Activated T-cell treated with anti-CD3 and anti-CD28 coated beads, Interleukin-2, amount 50 U/mL, for 48 hours (primary cell): ENCODE measurements around the gene PBX3.
"Not testable (repeated sequence)": the region's sequence is repeated elsewhere in the genome, so short reads cannot be mapped to it uniquely, and the experiment has no call there.

Experiments used
- DNase-seq, 2 experiments: peaks; one replicate each; pipeline ENCODE4 v3.0.0-alpha.2; 2020

PBX3 gene

DNA sequence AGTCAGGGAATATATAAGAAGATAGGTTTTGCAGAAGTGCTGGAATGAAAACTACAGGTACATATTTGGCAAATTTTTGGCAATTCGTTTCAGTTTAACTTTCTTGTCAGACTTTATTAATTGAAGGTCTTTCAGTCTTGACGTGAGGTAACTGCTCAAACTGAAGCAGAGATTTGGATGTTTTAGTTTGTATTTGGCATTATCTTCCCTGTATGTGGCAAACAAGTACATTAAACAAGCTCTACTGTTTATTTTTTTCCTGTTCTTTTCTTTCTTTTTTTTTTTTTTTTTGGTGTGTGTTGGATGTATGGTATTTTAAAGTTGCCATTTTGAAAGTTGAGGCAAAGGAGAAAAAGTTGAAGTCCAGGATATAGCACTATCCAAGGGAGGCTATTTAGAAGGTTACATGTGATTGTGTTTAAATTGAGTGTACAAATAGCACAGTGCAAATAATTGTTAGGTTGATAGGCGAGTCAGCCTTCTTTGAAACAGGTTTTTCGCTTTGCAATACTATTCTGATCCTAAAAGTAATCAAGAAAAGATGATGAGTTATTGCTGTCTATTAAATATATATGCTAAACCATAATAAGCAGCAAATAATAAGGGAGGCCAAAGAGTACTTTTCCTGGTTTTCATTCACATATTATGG lies 2.2 kb downstream of the PBX3 start:
- no peak for DNase-seq

- no peak for DNase-seq
These were observed 2.9 kb downstream of the PBX3 start for GRCh38 chr9:125749951-125750626.

- DNase-seq, result no peak
These were observed 3.4 kb downstream of the PBX3 start for GRCh38 chr9:125750627-125751011.

GRCh38 chr9:125752070-125752628 lies 5.0 kb downstream of the PBX3 start:
- no peak for DNase-seq

GRCh38 chr9:125754096-125754495 lies 6.9 kb downstream of the PBX3 start:
- no peak for DNase-seq

GRCh38 chr9:125755340-125755739 lies 8.2 kb downstream of the PBX3 start:
- DNase-seq, result no peak

- DNase-seq, result no peak
These were observed 9.3 kb downstream of the PBX3 start for GRCh38 chr9:125756518-125756917.

GRCh38 chr9:125757834-125758233 lies 10.7 kb downstream of the PBX3 start:
- no peak for DNase-seq

GRCh38 chr9:125758986-125759763 lies 12.0 kb downstream of the PBX3 start:
- no peak for DNase-seq

GRCh38 chr9:125759764-125760129 lies 12.6 kb downstream of the PBX3 start:
- no peak for DNase-seq

DNA sequence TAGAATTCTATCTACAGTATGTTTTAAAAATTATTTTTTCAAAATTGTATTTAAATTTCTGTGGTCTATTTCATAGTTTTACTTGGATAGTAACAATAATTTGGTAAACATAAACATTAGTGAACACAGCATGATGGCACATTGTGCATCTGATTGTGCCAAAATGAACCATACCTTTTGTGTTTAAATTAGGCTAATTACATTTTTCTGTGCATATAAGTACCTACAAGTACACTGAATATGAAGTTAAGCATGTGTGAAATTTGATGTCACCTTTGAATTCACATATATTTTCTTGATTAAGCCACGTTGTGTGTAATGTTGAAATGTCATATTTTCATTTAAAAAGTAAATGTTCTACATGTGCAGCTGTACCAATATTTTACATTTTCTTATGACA lies 13.4 kb downstream of the PBX3 start:
- no peak for DNase-seq

- DNase-seq, result no peak
These were observed 14.7 kb downstream of the PBX3 start for GRCh38 chr9:125761676-125762450.

DNA sequence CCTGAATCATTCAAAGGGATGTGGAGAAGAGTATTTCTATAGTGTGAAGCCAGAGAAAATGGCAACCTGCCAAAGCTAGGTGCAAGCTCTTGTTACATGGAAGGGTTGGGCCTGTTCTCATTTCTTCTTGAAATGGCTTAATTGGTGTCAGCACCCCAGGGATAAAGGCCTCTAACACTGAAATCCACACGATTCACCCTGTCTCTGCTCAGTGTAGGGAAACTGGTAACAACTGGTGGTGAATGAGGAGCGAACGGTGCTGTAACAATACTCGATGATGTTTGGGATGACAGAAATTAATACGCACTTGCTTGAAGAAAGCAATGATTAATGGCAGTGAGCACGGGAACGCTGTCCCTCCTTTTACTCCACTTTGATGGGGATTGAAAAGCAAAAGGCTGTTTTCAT lies 16.2 kb downstream of the PBX3 start:
- no peak for DNase-seq

GRCh38 chr9:125764198-125764597 lies 17.0 kb downstream of the PBX3 start:
- no peak for DNase-seq

- DNase-seq, result no peak
These were observed 19.5 kb downstream of the PBX3 start for GRCh38 chr9:125766468-125767221.

DNA sequence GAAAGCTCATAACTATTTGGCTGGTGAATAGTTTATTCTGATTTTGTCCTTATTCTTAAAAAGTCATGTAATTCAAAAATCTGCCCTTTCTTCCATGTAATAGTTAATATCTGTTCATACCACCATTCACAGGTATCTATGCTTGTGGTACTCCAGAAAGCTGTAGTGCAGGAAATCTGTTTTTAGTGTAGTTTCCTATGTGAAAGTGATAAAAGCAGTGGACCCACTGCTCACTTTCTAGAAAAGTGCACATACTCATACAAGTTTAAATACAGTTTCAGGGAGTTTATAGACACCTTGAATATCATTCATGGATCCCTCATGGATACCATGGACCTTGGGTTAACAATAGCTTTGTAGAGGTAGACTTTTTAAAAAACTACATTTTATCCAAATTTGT lies 20.2 kb downstream of the PBX3 start:
- no peak for DNase-seq

- no peak for DNase-seq
These were observed 21.6 kb downstream of the PBX3 start for GRCh38 chr9:125768803-125769202.

DNA sequence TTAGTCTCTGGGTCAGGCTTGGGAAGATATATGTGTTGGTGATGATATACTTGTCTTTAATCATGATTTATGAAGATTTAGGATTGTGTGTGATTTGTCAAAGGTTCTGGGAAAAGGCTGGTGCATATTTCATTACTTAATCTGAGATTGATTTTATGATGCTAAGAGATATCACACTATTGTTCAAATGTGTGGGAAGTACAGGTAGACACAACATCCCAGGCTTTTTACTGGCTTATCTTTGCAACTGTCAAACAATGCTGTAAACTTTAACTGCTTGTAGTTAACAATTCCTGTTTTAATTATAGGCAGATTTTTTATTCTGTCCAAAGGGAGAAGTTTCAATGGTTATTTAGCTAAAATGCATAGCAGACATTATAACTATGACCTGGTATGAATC lies 23.9 kb downstream of the PBX3 start:
- DNase-seq, result no peak

- DNase-seq, result no peak
These were observed 25.6 kb downstream of the PBX3 start for GRCh38 chr9:125772740-125773139.

DNA sequence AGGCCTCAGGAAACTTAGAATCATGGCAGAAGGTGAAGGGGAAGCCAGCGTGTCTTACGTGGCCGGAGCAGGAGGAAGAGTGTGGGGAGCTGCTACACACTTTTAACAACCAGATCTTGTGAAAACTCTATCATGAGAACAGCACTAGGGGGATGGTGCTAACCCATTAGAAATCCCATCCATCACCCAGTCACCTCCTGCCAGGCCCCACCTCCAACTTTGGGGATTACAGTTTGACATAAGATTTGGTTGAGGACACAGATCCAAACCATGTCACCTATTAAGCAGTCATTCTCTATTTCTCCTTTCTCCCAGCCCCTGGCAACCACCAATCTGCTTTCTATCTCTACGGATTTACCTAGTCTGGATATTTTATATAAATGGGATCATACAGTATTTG lies 26.9 kb downstream of the PBX3 start:
- no peak for DNase-seq

- DNase-seq, result not testable (repeated sequence)
These were observed 29.6 kb downstream of the PBX3 start for GRCh38 chr9:125776789-125777188.

- DNase-seq, result not testable (repeated sequence)
These were observed 31.5 kb downstream of the PBX3 start for GRCh38 chr9:125778538-125779219.
